ENCODE measurements around the gene TM4SF1. TPM values are rescaled to one million over a fixed set of nuclear protein-coding genes. Genes with fewer than 3 reads are reported as not detected.

The TM4SF1 gene
- total RNA-seq, 2 experiments from 2014 or later: not detected

DNA sequence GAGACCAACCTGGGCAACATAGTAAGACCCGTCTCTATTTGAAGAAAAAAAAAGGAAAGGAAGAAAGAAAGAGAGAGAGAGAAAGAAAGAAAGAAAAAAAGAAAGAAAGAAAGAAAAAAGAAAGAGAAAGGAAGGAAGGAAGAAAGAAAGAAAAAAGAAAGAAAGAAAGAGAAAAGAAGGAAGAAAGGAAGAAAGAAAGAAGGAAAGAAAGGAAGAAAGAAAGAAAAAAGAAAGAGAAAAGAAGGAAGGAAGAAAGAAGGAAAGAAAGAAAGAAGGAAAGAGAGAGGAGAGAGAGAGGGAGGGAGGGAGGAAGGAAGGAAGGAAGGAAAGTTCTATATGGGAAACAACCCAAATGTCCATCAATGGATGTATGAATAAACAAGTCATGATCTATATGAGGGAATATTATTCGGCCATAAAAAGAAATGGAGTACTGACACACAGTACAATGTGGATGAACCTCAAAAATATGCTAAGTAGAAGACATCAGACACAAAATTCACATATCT is 28.8 kb upstream of the TM4SF1 start:
- intact Hi-C loops (cut with DNase I, micrococcal nuclease): no loop called here
- Mint-ChIP-seq H3K4me1 (no peaks in the 10 kb centered on the region), H3K4me3 (no peak overlapping the region), H3K36me3 (ENCODE audit: low read depth) (no peaks in the 10 kb centered on the region), H3K27ac (no peak overlapping the region), H3K9me3 (ENCODE audit: low read depth) (no peaks in the 10 kb centered on the region), H3K27me3 (peaks cover 1% of the 10 kb centered on the region)
- POLR2A ChIA-PET: no interaction called here
- CTCF ChIA-PET: no interaction called here
- no peak for ATAC-seq
- no peak for DNase-seq

DNA sequence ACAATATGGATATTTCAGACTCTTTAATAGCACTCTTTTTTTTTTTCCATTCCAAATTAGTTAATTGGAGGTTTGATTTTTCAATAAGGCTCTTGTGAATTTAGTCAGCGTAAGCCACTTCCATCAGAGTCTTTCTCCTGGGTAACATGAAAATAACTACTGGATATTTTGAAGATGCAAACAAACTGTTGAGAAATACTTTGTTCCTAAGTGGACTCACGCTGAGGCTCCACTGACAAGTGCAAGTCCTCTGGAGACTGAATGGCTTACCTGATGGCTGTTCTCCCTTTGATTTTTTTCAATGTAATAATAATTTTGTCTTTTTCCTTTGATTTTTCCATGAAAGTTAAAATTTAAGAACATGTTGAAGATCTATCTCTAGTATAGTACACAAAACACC is 26.0 kb upstream of the TM4SF1 start:
- CTCF ChIA-PET: no interaction called here
- Mint-ChIP-seq H3K4me1 (no peaks in the 10 kb centered on the region), H3K36me3 (ENCODE audit: low read depth) (no peaks in the 10 kb centered on the region), H3K4me3 (no peak overlapping the region), H3K9me3 (ENCODE audit: low read depth) (no peaks in the 10 kb centered on the region), H3K27ac (no peak overlapping the region), H3K27me3 (peaks cover 8% of the 10 kb centered on the region)
- DNase-seq: no peak
- POLR2A ChIA-PET: no interaction called here
- intact Hi-C loops (cut with DNase I, micrococcal nuclease): no loop called here
- no peak for ATAC-seq

DNA sequence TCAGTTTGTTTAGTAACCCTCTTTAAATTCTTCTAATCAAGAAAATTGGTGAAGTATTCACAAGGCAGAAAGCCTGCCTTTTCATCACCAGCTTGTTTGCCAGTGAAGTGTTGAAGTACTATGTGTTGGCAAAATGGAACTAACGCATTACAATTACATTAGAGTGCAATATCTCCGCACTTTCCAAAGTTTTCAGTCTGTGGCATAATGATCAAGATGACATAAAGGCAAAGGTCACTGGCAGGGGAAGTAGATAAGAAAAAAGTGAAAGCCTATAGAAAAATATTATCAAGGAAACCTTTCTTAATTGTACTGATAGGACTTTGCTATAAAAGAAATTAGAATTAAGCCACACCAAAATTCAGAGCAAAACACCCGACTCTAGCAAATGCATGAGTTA is 25.0 kb upstream of the TM4SF1 start:
- H3K9me3 Mint-ChIP-seq (ENCODE audit: low read depth): no peaks in the 10 kb centered on the region
- no peak for ATAC-seq
- no peaks in the 10 kb centered on the region for H3K4me1 Mint-ChIP-seq
- ChIA-PET CTCF (interaction anchor here (1.2 kb wide), 1 partner anchor 59 kb away, joined by 4 read pairs; no protein-coding TSS in a partner anchor), POLR2A (no interaction called here)
- peaks cover 8% of the 10 kb centered on the region for H3K27me3 Mint-ChIP-seq
- DNase-seq: no peak
- intact Hi-C loops (cut with DNase I, micrococcal nuclease): no loop called here
- H3K36me3 Mint-ChIP-seq (ENCODE audit: low read depth): no peaks in the 10 kb centered on the region
- H3K27ac Mint-ChIP-seq: no peak overlapping the region
- no peak overlapping the region for H3K4me3 Mint-ChIP-seq

DNA sequence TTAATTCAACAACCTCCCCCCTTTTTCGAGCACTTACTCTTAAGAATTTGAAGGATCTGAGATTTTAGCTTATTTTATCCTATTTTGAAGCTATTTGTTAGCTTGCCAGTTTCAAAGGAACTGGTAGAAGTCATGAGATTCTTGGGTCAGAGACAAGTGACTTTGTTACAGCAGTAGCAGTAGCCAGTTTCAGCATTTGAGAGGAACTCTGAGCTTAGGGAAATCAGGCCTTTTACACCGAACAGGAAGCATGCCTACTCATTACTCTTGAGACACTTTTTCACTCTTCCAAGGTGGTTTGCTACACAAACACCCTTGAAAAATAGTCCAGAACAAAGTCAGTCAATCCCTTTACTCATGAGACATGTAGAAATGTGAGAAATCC is 24.5 kb upstream of the TM4SF1 start:
- Mint-ChIP-seq H3K27me3 (peaks cover 8% of the 10 kb centered on the region), H3K9me3 (ENCODE audit: low read depth) (no peaks in the 10 kb centered on the region), H3K36me3 (ENCODE audit: low read depth) (no peaks in the 10 kb centered on the region), H3K27ac (no peak overlapping the region), H3K4me3 (no peak overlapping the region), H3K4me1 (no peaks in the 10 kb centered on the region)
- intact Hi-C loops (cut with DNase I, micrococcal nuclease): no loop called here
- ChIA-PET CTCF (interaction anchor here (1.2 to 1.5 kb wide), 2 partner anchors 11 to 58 kb away, joined by 4 to 6 read pairs; no protein-coding TSS in a partner anchor), POLR2A (no interaction called here)
- no peak for DNase-seq
- no peak for ATAC-seq

DNA sequence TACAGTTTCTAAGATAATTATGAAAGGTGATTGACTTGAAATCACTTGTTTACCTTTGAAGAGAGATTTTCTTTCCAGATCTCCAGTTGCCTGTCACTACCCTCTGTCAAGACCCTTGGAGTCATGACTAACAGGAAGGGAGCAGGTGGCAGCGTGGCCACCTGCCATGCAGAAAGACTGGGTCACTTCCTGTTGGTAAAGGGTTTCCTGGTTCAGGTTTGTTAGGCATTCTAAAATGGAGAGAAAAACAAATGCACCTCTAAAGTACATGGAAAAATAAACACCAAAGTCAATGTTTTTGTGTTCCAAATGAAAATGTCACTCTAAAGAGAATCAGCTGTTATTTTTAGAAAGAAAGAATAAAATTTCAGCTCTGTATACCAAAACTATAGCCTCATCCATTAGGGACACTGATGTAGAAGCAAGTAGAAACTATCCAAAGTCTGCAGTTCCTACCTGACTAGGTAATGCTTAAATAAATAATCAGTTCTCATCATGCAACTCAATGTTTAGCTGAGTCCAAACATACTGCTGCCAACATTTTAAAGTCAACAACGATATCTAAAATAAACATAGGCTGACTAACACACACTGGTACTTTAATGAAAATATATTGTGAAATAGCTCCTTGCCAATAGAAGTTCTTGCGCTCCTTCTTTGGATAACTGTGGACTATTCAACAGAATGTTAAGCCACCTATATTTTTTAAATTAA is 23.9 kb upstream of the TM4SF1 start:
- POLR2A ChIA-PET: no interaction called here
- no peak overlapping the region for H3K27ac Mint-ChIP-seq
- ATAC-seq: no peak
- intact Hi-C loops (cut with DNase I, micrococcal nuclease): no loop called here
- no peak for DNase-seq
- no peaks in the 10 kb centered on the region for H3K36me3 Mint-ChIP-seq (ENCODE audit: low read depth)
- CTCF ChIA-PET: interaction anchor here (1.2 to 1.5 kb wide), 2 partner anchors 11 to 57 kb away, joined by 4 to 6 read pairs; no protein-coding TSS in a partner anchor
- no peaks in the 10 kb centered on the region for H3K4me1 Mint-ChIP-seq
- H3K9me3 Mint-ChIP-seq (ENCODE audit: low read depth): no peaks in the 10 kb centered on the region
- H3K27me3 Mint-ChIP-seq: peaks cover 8% of the 10 kb centered on the region
- no peak overlapping the region for H3K4me3 Mint-ChIP-seq

DNA sequence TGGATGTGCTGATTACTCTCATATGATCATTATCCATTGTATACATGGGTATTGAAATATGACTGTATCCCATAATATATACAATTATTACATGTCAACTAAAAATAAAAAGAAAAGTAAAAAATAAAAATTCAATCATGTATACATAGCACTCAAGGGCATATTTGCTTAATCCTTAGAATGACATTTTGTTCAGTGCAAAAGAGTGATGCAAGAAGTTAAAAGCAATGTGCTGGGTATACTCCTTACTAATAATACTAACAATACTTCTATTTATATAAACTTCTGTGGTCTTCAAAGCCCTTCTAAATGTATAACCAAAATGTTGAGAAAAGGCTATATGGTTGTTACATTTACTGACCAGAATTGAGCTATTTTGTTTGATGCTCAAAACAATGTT is 23.2 kb upstream of the TM4SF1 start:
- no peak for ATAC-seq
- Mint-ChIP-seq H3K4me1 (no peaks in the 10 kb centered on the region), H3K4me3 (no peak overlapping the region), H3K27ac (no peak overlapping the region), H3K27me3 (peaks cover 8% of the 10 kb centered on the region), H3K36me3 (ENCODE audit: low read depth) (no peaks in the 10 kb centered on the region), H3K9me3 (ENCODE audit: low read depth) (no peaks in the 10 kb centered on the region)
- DNase-seq: no peak
- intact Hi-C loops (cut with DNase I, micrococcal nuclease): no loop called here
- ChIA-PET CTCF (interaction anchor here (1.5 kb wide), 1 partner anchor 12 kb away, joined by 6 read pairs; no protein-coding TSS in a partner anchor), POLR2A (no interaction called here)

DNA sequence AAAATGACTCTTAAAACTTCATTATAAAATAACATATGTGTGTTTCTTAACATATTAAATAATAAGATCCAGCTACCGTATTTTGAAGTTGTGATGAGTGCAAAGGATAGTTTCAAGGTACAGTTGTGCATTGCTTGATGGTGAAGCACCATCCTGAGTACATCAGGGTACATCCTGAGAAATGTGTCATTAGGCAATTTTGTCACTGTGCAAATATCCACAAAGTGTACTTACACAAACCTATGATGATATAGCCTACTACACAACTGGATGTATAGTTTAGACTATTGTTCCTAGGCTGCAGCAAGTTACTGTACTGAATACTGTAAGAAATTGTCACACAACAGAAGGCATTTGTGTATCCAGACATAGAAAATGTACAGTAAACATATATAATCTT is 20.8 kb upstream of the TM4SF1 start:
- ChIA-PET POLR2A (no interaction called here), CTCF (no interaction called here)
- no peak overlapping the region for H3K4me3 Mint-ChIP-seq
- no peaks in the 10 kb centered on the region for H3K4me1 Mint-ChIP-seq
- H3K9me3 Mint-ChIP-seq (ENCODE audit: low read depth): no peaks in the 10 kb centered on the region
- no peak for ATAC-seq
- H3K27ac Mint-ChIP-seq: no peak overlapping the region
- DNase-seq: no peak
- no peaks in the 10 kb centered on the region for H3K36me3 Mint-ChIP-seq (ENCODE audit: low read depth)
- intact Hi-C loops (cut with DNase I, micrococcal nuclease): no loop called here
- peaks cover 8% of the 10 kb centered on the region for H3K27me3 Mint-ChIP-seq

DNA sequence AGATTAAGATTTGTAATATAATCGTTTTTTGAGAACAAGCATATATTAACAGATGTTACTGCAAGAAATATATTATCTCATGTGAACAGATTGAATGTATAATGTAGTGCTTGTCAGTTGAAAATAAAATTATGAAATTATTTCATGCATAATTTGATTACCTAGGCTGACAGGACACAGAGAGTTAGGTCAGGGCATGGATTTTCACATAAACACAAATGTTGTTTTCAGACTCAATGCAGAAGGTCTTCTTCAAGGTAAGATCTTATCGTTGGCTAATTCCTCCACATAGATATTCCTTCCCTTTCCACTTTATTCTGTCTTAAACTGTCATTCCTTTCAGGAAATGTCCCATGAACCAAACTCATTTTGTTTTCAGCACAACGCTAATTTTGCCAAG is 20.1 kb upstream of the TM4SF1 start:
- H3K4me1 Mint-ChIP-seq: no peaks in the 10 kb centered on the region
- no peaks in the 10 kb centered on the region for H3K36me3 Mint-ChIP-seq (ENCODE audit: low read depth)
- ATAC-seq: no peak
- no peak for DNase-seq
- H3K27ac Mint-ChIP-seq: no peak overlapping the region
- no peaks in the 10 kb centered on the region for H3K9me3 Mint-ChIP-seq (ENCODE audit: low read depth)
- intact Hi-C loops (cut with DNase I, micrococcal nuclease): no loop called here
- ChIA-PET POLR2A (no interaction called here), CTCF (no interaction called here)
- peaks cover 8% of the 10 kb centered on the region for H3K27me3 Mint-ChIP-seq
- no peak overlapping the region for H3K4me3 Mint-ChIP-seq

DNA sequence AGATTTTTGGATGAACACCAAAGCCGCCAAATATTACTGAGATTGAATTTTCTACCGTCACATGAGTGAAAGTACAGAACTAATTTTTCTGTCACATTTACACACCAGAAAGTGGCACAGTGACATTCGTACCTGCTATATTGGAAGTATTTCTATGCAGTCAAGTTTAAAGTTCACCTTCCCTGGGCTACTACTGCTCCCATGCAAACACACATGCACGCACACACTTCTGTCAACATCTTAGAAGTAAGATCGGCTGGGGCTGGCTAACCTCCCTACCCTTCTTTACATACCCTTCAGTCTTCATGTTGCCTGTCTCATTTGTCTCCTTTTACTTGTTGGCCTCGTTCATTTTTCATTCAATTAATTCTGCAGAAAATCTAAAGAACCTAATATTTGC is 19.0 kb upstream of the TM4SF1 start:
- Mint-ChIP-seq H3K9me3 (ENCODE audit: low read depth) (no peaks in the 10 kb centered on the region), H3K27me3 (peaks cover 6% of the 10 kb centered on the region), H3K4me3 (no peak overlapping the region), H3K36me3 (ENCODE audit: low read depth) (no peaks in the 10 kb centered on the region), H3K4me1 (no peaks in the 10 kb centered on the region), H3K27ac (no peak overlapping the region)
- DNase-seq (no peak), ATAC-seq (no peak)
- ChIA-PET CTCF (no interaction called here), POLR2A (no interaction called here)
- intact Hi-C loops (cut with DNase I, micrococcal nuclease): no loop called here

DNA sequence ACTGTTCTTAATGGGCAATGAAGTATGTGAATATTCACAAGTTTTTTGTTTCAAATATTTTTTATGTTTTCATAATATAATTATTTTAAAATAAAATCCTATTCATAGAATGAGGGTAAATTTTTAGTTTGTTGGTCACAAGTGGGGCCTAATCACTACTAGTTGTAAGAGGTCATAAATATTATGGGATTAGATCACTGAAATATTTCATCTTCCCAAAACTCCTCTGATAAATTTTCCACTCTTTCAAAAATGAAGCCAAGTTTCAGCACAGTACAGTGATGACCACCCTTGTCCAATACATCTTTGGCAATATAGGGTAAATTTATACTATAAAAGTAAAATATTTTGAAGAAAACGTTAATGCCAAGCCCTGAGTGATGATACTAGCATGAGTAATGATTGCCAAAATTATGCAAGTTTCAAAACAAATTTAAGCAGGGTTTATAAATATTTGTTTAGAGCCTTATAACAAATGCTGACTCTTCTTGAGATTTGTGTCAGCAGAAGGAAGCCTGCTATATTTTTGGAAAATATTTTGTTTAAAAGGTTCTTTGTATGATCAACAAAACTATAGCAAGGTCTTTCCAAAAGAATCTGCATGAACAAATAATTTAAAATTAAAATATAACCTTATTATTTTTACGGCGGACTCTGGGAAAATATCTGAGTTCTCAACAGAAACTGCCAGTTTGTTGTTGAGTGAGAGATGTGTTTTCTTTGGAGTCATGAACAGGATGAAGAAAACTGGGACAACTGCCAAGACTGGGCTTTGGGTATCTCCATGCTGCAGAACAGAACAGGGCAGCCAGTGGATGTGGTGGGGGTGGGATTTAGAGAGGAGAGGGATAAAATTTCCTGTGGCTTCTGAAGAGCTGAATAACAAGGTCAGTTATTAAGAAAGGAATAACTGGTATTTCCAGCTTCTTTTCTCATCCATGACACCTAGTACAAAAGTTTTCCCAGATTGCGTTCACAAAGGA is 17.9 kb upstream of the TM4SF1 start:
- ChIA-PET POLR2A (no interaction called here), CTCF (no interaction called here)

DNA sequence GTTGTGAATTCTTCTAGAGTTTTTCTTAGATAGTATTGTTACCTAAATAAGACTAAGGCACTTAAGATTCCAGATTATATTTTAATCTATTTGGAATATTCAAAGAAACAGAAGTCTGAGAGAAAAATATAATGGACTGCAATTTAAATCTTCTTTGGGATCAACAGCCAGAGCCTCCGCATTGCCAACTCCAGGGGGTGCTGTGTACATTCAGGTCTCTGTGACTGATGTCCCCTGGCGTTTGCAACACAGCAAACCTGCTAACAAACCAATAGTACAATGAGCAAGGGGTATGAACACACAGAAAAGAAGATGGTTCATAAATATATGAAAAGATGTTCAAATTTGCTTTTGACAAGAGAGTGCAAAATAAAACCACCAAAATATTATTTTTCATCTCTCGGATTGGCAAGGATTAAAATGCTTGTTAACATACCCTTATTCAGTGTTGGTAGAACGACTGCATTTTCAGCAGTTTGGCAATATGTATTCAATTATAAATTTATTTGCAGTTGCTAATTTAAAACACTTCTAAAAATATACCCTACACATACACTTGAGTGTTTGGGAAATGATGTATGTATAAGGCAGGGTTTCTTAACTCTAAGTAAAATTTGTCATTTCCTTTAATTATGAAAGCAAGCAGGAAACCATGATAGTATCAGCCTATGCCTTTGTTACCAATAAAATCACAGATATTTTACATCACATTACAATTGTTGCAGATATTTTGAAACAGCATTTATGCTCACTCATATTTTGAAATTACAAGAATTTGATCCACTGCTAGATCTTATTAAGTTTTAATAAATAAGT is 16.1 kb upstream of the TM4SF1 start:
- Mint-ChIP-seq H3K9me3 (ENCODE audit: low read depth) (no peaks in the 10 kb centered on the region), H3K27ac (no peak overlapping the region), H3K4me3 (no peak overlapping the region), H3K27me3 (peaks cover 5% of the 10 kb centered on the region), H3K4me1 (no peaks in the 10 kb centered on the region), H3K36me3 (ENCODE audit: low read depth) (no peaks in the 10 kb centered on the region)
- ChIA-PET POLR2A (interaction anchor here (0.7 kb wide), 1 partner anchor 29 kb away, joined by 3 read pairs; no protein-coding TSS in a partner anchor), CTCF (interaction anchor here (0.6 kb wide), 1 partner anchor 427 kb away, joined by 3 read pairs; no protein-coding TSS in a partner anchor)
- peak; percentile 69 for DNase-seq
- ATAC-seq: peak; percentile 57
- intact Hi-C loops (cut with DNase I, micrococcal nuclease): loop anchor here in 1 of 2 experiments (1.0 kb wide), 1 partner anchor 87 kb away; no protein-coding TSS in a partner anchor

More for the DNA sequence above, 17.9 kb upstream of the TM4SF1 start:
- no peak for DNase-seq
- intact Hi-C loops (cut with DNase I, micrococcal nuclease): no loop called here
- Mint-ChIP-seq H3K4me1 (no peaks in the 10 kb centered on the region), H3K27ac (no peak overlapping the region), H3K36me3 (ENCODE audit: low read depth) (no peaks in the 10 kb centered on the region), H3K27me3 (peaks cover 8% of the 10 kb centered on the region), H3K9me3 (ENCODE audit: low read depth) (no peaks in the 10 kb centered on the region), H3K4me3 (no peak overlapping the region)
- no peak for ATAC-seq

Data from activated CD4-positive, alpha-beta T cell treated with anti-CD3 and anti-CD28 coated beads for 36 hours (primary cell).